Small intestine (tissue), 7 donors: Measurements from ENCODE around the gene ARHGEF10L. TPM values are rescaled to one million over a fixed set of nuclear protein-coding genes. Genes with fewer than 3 reads are reported as not detected.

Experiments
- DNase-seq, 2 donors: peaks; one replicate each; pipeline versions ENCODE4 v3.0.0 to v3.0.0-alpha.2; 2013
- FAIRE-seq: peaks from 2 replicates; lab custom pipeline; 2012; peaks lifted over from hg19 to GRCh38; lab: Jason Lieb, UNC
- H3K27ac ChIP-seq, 3 donors: one replicate each; pipeline ENCODE4 v1.5.1; 2013; ENCODE audit warnings: low read length in 2 of 3, mild to moderate bottlenecking in 2 of 3, control low read depth in 1 of 3, inconsistent platforms in 1 of 3, low read depth in 1 of 3, moderate library complexity in 1 of 3
- H3K27me3 ChIP-seq, 3 donors: one replicate each; pipeline ENCODE4 v1.6.1; 2013; ENCODE audit warnings: low read length in 3 of 3, inconsistent platforms in 1 of 3; ENCODE audit not compliant: control insufficient read depth in 3 of 3, insufficient read depth in 3 of 3
- H3K36me3 ChIP-seq, 3 donors: one replicate each; pipeline ENCODE4 v1.6.1; 2013; ENCODE audit warnings: low read length in 3 of 3, inconsistent platforms in 1 of 3, low read depth in 1 of 3, mild to moderate bottlenecking in 1 of 3, moderate library complexity in 1 of 3; ENCODE audit not compliant: control insufficient read depth in 3 of 3, insufficient read depth in 2 of 3
- H3K4me1 ChIP-seq, 3 donors: one replicate each; pipeline ENCODE4 v1.6.1; 2013; ENCODE audit warnings: low read length in 2 of 3, inconsistent platforms in 1 of 3, low read depth in 1 of 3, mild to moderate bottlenecking in 1 of 3, moderate library complexity in 1 of 3; ENCODE audit not compliant: control insufficient read depth in 3 of 3, insufficient read depth in 2 of 3
- H3K4me3 ChIP-seq, 3 donors: one replicate each; pipeline ENCODE4 v1.5.1; 2013; ENCODE audit warnings: low read length in 3 of 3, control low read depth in 1 of 3, inconsistent platforms in 1 of 3, low read depth in 1 of 3, mild to moderate bottlenecking in 1 of 3, moderate library complexity in 1 of 3
- H3K9me3 ChIP-seq, 2 donors: one replicate each; pipeline ENCODE4 v1.6.1; 2013; ENCODE audit warnings: low read depth in 1 of 2, low read length in 1 of 2; ENCODE audit not compliant: control insufficient read depth in 2 of 2, insufficient read depth in 1 of 2
- WGBS, 3 donors: extraction: QIAGEN DNeasy Blood & Tissue Kit; methylation state at CpG; one replicate each; pipeline ENCODE4 v1.1.7; 2013; 5-methylcytosine and 5-hydroxymethylcytosine counted together
- polyA plus RNA-seq, 4 donors: library from polyadenylated mRNA; stranded (reverse) in 3 of 4; unstranded in 1 of 4; fragments of 200-250 nt in 3 of 4; fragments of 120-200 nt in 1 of 4; gene quantifications; one replicate each; pipeline versions ENCODE4 v1.2.1 to v1.2.3, GENCODE V29; 2013
- donor health status: healthy with polysubstance abuse.
- donor health status: control.
- donor health status: control.
- donor health status: Bipolar disorder and iron deficiency.
- donor health status: healthy.

The ARHGEF10L gene
- polyA plus RNA-seq, 4 donors: 5.6 to 120 (median 35.0) TPM

GRCh38 chr1:17594026-17594425 is 54.5 kb downstream of the ARHGEF10L start:
- no peaks in the 10 kb centered on the region for H3K27me3 ChIP-seq
- 83 to 93% (median 92%) methylated on average over 5 of the region's 5 CpGs for WGBS, 3 donors

GRCh38 chr1:17594690-17595601 is 55.4 kb downstream of the ARHGEF10L start:
- Histone ChIP-seq H3K4me1 (peaks cover 3 to 73% (median 6%) of the 10 kb centered on the region in 3 donors), H3K36me3 (peaks cover 0 to 84% (median 2%) of the 10 kb centered on the region in 3 donors), H3K27me3 (no peaks in the 10 kb centered on the region), H3K9me3 (no peaks in the 10 kb centered on the region), H3K27ac (peak overlapping the region in 2 of 3 donors; percentile 94 to 97), H3K4me3 (no peak overlapping the region)
- peak in 1 of 2 donors; percentile 76 for DNase-seq
- 48 to 65% (median 52%) methylated on average over 8 of the region's 8 CpGs for WGBS, 3 donors
- FAIRE-seq: no peak

More at GRCh38 chr1:17594026-17594425, 54.5 kb downstream of the ARHGEF10L start:
- Histone ChIP-seq H3K27ac (no peak overlapping the region), H3K4me1 (peaks cover 6 to 83% (median 12%) of the 10 kb centered on the region in 3 donors), H3K9me3 (no peaks in the 10 kb centered on the region), H3K4me3 (no peak overlapping the region), H3K36me3 (peaks cover 0 to 84% (median 2%) of the 10 kb centered on the region in 3 donors)
- no peak for DNase-seq
- no peak for FAIRE-seq

- Histone ChIP-seq H3K27ac (peak overlapping the region in 2 of 3 donors; percentile 94 to 97), H3K4me1 (peaks cover 3 to 67% (median 6%) of the 10 kb centered on the region in 3 donors), H3K36me3 (peaks cover 0 to 84% (median 0%) of the 10 kb centered on the region in 3 donors), H3K27me3 (no peaks in the 10 kb centered on the region), H3K4me3 (no peak overlapping the region), H3K9me3 (no peaks in the 10 kb centered on the region)
- DNase-seq (no peak), FAIRE-seq (no peak)
- 31 to 63% (median 40%) methylated on average over 9 to 10 of the region's 10 CpGs for WGBS, 3 donors
Measured at GRCh38 chr1:17595602-17595925, 56.1 kb downstream of the ARHGEF10L start.

GRCh38 chr1:17596186-17596585 is 56.7 kb downstream of the ARHGEF10L start:
- H3K27me3 ChIP-seq: no peaks in the 10 kb centered on the region
- peaks cover 0 to 83% (median 0%) of the 10 kb centered on the region in 3 donors for H3K36me3 ChIP-seq
- peak overlapping the region; percentile 25 to 97 (median 94) for H3K27ac ChIP-seq
- no peak for FAIRE-seq
- no peak overlapping the region for H3K4me3 ChIP-seq
- H3K9me3 ChIP-seq: no peaks in the 10 kb centered on the region
- H3K4me1 ChIP-seq: peaks cover 3 to 62% (median 6%) of the 10 kb centered on the region in 3 donors
- peak; percentile 71 to 74 for DNase-seq
- WGBS, 3 donors: 33 to 64% (median 38%) methylated on average over 8 to 9 of the region's 9 CpGs

GRCh38 chr1:17596651-17597509 is 57.4 kb downstream of the ARHGEF10L start:
- Histone ChIP-seq H3K27ac (peak overlapping the region; percentile 70 to 97 (median 94)), H3K4me1 (peaks cover 3 to 61% (median 6%) of the 10 kb centered on the region in 3 donors), H3K27me3 (no peaks in the 10 kb centered on the region), H3K4me3 (peak overlapping the region in 2 of 3 donors; percentile 14 to 29), H3K36me3 (peaks cover 0 to 85% (median 0%) of the 10 kb centered on the region in 3 donors), H3K9me3 (no peaks in the 10 kb centered on the region)
- WGBS, 3 donors: 14 to 54% (median 37%) methylated on average over 19 of the region's 19 CpGs
- FAIRE-seq (no peak), DNase-seq (peak; percentile 92 to 93)

- no peaks in the 10 kb centered on the region for H3K27me3 ChIP-seq
- peaks cover 3 to 61% (median 6%) of the 10 kb centered on the region in 3 donors for H3K4me1 ChIP-seq
- no peaks in the 10 kb centered on the region for H3K9me3 ChIP-seq
- FAIRE-seq: no peak
- peaks cover 0 to 85% (median 0%) of the 10 kb centered on the region in 3 donors for H3K36me3 ChIP-seq
- peak; percentile 48 to 82 for DNase-seq
- H3K4me3 ChIP-seq: peak overlapping the region in 2 of 3 donors; percentile 14 to 29
- 15 to 67% (median 37%) methylated on average over 9 of the region's 9 CpGs for WGBS, 3 donors
- H3K27ac ChIP-seq: peak overlapping the region; percentile 70 to 97 (median 94)
Measured at GRCh38 chr1:17597651-17598050, 58.2 kb downstream of the ARHGEF10L start.

GRCh38 chr1:17598251-17598650 is 58.8 kb downstream of the ARHGEF10L start:
- Histone ChIP-seq H3K4me1 (peaks cover 3 to 63% (median 6%) of the 10 kb centered on the region in 3 donors), H3K9me3 (no peaks in the 10 kb centered on the region), H3K27ac (peak overlapping the region in 2 of 3 donors; percentile 94 to 97), H3K36me3 (peaks cover 0 to 85% (median 0%) of the 10 kb centered on the region in 3 donors), H3K27me3 (no peaks in the 10 kb centered on the region), H3K4me3 (no peak overlapping the region)
- FAIRE-seq (no peak), DNase-seq (no peak)
- WGBS, 3 donors: 39 to 81% (median 59%) methylated on average over 3 of the region's 3 CpGs
